HG02938 (cell line): ENCODE measurements around the gene LRRC8D.
"Not testable (repeated sequence)": the region's sequence is repeated elsewhere in the genome, so short reads cannot be mapped to it uniquely, and the experiment has no call there.

Experiments
- ATAC-seq: cut with Tn5 transposase; IDR thresholded peaks from one replicate; pipeline ENCODE4 v1.9.1; 2021; ENCODE audit warnings: mild to moderate bottlenecking, moderate library complexity; ENCODE audit not compliant: unreplicated experiment

The LRRC8D gene

DNA sequence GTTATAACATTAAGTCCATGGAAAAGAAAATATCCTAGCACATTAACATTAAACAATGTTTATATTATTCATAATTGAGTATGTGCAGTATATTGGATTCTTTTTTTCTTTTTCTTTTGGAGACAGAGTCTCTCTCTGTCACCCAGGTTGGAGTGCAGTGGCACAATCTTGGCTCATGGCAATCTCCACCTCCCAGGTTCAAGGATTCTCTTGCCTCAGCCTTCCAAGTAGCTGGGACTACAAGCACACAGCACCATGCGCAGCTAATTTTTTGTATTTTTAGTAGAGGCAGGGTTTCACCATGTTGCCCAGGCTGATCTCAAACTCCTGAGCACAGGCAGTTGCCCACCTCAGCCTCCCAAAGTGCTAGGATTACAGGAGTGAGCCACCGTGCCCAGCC, 162.0 kb downstream of the LRRC8D start:
- ATAC-seq = not testable (repeated sequence)

DNA sequence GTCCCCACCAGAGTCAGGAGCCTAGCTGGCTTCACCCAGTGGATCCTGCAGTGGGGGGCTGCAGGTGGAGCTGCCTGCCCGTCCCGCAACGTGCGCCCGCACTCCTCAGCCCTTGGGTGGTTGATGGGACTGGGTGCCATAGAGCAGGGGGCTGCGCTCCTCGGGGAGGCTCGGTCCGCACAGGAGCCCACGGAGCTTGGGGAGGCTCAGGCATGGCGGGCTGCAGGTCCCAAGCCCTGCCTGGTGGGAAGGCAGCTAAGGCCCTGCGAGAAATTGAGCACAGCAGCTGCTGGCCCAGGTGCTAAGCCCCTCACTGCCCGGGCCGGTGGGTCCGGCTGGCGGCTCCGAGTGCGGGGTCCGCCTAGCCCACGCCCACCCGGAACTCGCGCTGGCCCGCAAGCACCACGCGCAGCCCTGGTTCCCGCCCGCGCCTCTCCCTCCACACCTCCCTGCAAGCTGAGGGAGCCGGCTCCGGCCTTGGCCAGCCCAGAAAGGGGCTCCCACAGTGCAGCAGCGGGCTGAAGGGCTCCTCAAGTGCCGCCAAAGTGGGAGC, 163.8 kb downstream of the LRRC8D start:
- ATAC-seq = not testable (repeated sequence)

GRCh38 chr1:89986020-89986419, 165.2 kb downstream of the LRRC8D start:
- no peak for ATAC-seq
